GM18508 (cell line): ENCODE results near the gene KRT15.
"Not testable (repeated sequence)": the region's sequence is repeated elsewhere in the genome, so short reads cannot be mapped to it uniquely, and the experiment has no call there.

Experiments used
- ATAC-seq: cut with Tn5 transposase; IDR thresholded peaks from one replicate; pipeline ENCODE4 v1.9.1; 2021; ENCODE audit warnings: moderate number of reproducible peaks; ENCODE audit not compliant: insufficient read depth, unreplicated experiment

KRT15 gene

GRCh38 chr17:41544935-41545334, 26.2 kb upstream of the KRT15 start:
- ATAC-seq, result no peak

- ATAC-seq, result no peak
These were observed 25.8 kb upstream of the KRT15 start for GRCh38 chr17:41544491-41544892.

- not testable (repeated sequence) for ATAC-seq
These were observed 24.1 kb upstream of the KRT15 start for GRCh38 chr17:41542786-41543185.

- no peak for ATAC-seq
These were observed 23.7 kb upstream of the KRT15 start for GRCh38 chr17:41542357-41542756.

GRCh38 chr17:41540921-41541625, 22.4 kb upstream of the KRT15 start:
- no peak for ATAC-seq

- ATAC-seq, result no peak
These were observed 21.4 kb upstream of the KRT15 start for GRCh38 chr17:41539979-41540701.

GRCh38 chr17:41539071-41539492, 20.4 kb upstream of the KRT15 start:
- no peak for ATAC-seq

- no peak for ATAC-seq
These were observed 19.9 kb upstream of the KRT15 start for GRCh38 chr17:41538565-41538991.

GRCh38 chr17:41537990-41538389, 19.3 kb upstream of the KRT15 start:
- no peak for ATAC-seq

- ATAC-seq, result no peak
These were observed 18.9 kb upstream of the KRT15 start for GRCh38 chr17:41537614-41537954.

GRCh38 chr17:41536741-41537613, 18.3 kb upstream of the KRT15 start:
- no peak for ATAC-seq

GRCh38 chr17:41535764-41536481, 17.2 kb upstream of the KRT15 start:
- ATAC-seq, result no peak

- ATAC-seq, result no peak
These were observed 16.3 kb upstream of the KRT15 start for GRCh38 chr17:41534899-41535546.

- ATAC-seq, result no peak
These were observed 14.9 kb upstream of the KRT15 start for GRCh38 chr17:41533613-41534012.

- no peak for ATAC-seq
These were observed 14.4 kb upstream of the KRT15 start for GRCh38 chr17:41532947-41533570.

GRCh38 chr17:41531993-41532392, 13.3 kb upstream of the KRT15 start:
- ATAC-seq, result no peak

- ATAC-seq, result no peak
These were observed 11.7 kb upstream of the KRT15 start for GRCh38 chr17:41530062-41531048.

GRCh38 chr17:41529491-41529915, 10.8 kb upstream of the KRT15 start:
- no peak for ATAC-seq
